NCI-H748 (cell line): ENCODE measurements around the gene MLN.
A peak's percentile ranks its signal among the peaks of the same experiment; 100 is the strongest.

Source experiments
- DNase-seq: peaks from one replicate; lab custom pipeline; 2025; ENCODE audit not compliant: unreplicated experiment; lab: John Stamatoyannopoulos, UW

Gene MLN, protein sequence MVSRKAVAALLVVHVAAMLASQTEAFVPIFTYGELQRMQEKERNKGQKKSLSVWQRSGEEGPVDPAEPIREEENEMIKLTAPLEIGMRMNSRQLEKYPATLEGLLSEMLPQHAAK

DNA sequence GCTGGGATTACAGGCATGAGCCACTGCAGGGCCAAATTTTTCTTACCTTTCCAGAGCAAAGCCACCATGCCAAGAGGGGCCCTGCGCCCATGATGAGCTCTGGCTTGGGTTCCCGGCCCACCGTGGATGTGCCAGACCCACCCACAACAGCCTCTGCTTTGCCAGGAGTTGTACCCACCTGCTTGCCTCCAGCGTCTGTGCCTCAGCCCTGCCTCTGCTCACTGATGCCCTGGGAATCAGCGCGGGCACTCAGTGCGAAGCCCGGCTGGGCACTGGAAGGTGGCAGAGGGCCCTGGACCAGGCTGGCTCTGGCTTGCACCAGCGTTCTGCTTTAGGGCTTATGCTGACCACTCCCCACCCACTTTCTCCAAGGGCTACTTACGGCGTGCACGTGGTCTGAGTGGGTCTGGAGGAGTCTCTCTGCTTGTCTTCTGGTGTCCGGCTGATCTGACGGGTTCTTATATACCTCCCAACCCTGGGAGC, at the start of gene MLN:
Gene MLN, minus strand, starts transcription at position 433 of the 483 bp plus-strand sequence. CDS start 2,840 bp downstream, outside the sequence.
- no peak for DNase-seq

DNA sequence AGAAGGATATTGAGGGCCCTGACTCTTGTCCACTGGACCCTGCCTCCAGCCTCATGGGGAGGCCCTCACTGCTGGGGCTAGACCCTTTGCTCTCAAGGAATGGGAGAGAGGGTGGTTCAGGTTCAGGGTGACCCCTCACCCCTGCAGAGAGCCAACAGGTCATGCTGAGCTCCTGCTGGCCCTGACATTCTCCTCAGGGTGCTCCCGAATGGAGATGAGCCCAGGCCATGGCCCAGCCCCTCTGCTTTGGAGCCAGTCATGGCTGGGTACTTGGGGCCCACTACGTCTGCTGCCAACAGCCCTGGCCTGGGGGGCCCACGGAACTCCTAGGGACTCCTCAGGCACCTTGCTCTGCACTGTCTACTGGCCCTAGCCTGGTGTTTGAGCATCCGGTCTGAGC, 49.2 kb upstream of the MLN start:
- DNase-seq = no peak

DNA sequence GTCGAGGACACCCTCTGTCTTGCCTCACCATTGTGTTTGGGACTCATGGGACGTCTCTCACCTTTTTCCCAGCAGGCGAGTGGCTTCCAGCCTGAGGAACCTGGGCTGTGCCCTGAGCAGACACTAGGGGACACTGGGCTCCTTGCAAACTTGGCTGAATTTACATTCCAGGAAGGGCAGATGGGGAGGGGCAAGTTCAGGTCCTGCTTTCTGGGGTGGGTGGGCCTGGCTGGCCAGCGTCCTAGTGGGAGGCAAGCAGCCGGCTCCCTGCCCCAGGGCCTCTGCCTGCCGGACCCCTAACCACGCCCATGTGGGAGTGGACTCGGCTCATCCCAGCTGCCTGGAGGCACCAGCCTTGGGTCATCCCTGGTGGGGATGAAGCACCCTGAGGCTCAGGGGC, 48.2 kb upstream of the MLN start:
- peak; percentile 40 for DNase-seq

DNA sequence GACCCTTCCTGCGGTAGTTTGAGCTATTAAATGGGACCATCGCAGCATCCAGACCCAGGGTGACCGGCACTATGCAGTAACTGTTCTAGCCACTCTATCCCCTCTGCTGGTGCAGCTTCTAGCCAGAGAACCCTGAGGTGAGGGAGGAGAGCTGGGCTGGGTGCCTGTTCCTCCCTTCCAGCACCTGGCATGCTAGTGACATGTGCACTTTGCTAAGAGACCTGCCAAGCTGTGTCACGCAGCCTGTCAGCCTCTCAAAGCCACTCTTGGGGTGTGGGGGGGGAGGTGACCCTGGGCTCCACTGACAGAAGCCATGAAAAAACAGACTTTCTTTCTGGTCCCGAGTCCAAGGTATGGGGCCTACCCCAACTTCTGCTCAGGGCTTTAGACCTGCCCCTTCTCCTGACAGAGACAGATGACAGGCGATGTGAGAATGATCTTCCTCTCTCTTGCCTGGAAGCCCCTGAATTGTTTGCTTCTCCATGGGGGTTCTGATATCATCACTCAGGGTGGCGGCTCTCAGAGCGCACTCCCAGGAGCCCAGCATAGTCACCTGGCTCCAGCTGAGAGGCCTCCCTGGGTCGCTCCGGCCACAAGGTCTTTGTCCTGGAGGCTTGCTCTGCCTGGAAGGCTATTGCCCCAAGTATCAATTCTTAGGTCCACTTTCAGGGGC, 47.2 kb upstream of the MLN start:
- DNase-seq = no peak

DNA sequence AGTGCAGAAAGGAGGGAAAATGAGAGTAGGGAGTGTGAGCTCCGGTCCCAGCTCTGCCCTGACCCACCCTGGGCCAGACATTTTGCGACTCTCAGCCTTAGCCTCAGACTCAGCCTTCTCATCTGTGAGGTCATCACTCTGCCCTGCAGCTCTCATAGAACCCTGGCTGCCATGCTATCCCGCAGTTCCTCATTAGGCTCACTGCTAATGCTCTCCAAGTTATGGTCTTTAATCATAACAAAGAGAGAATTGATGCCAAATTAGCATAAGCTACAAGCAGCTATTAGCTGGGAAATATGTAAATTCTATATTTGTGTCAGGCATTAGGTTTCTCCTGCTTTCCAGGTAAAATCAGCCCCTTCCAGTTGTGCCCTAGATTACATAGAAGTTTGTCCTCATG, 46.5 kb upstream of the MLN start:
- DNase-seq = no peak

DNA sequence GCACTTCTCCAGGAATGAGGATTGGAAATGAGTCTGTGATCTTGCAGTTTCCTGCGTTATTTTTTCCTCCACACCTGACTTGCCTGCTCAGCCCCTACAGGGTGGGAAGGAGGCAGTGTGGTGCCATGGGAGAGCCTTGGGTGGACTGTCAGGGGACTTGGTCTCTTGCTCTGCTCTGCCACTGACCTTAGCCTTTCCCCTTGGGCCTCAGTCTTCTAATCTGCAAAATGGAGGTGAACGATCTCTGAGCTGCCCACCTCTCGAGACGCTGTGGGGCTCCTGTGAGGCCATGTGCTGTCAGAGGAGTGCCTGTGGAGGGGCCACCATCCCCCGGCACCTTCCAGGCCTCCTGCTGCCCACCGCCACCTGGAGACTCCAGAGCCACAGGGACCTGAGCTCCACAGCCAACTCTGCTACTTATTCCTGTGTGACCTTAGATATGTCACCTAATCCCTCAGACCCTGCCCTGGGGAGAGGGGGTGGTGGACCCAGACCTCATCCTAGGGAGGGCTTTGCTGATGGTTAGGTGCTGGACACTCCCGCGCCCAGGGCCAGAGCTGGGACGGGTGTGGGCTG, 45.8 kb upstream of the MLN start:
- DNase-seq = no peak

DNA sequence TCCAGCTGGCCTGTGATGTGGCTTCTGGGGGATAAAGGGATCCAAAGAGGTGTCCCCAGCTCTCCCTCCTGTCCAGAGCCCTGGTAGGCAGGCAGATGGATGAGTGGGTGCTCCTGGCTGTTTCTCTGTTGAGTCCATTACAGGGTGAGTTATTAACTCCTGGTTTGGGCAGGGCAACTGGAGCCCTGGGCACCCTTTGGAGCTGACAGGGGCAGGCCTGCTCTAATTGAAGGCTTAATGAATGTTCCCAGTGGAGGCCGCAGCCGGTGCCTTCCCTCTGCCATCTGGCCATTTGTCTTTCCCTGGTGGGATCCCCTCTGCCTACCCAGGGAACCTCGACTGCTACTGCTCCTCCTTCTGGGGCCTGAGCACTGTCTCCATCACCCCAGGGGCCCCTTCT, 44.7 kb upstream of the MLN start:
- no peak for DNase-seq

DNA sequence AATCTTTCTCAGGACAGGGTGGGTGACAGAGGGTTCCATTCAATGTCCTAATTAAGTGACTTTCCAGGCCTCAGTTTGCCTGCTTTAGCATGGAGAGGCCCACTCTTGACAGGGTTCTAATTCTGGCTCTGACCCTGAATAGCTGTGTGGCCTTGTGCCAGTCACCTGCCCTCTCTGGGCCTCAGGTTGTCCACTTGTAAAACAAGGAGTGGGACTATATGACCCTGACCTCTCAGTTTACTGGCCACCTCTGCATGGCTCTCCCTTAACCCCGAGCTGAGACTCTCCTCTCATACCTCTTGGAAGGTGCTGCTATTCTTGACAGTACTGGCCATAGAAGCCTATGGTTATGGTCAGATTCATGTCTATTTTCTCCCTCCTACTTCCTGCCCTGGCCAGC, 44.1 kb upstream of the MLN start:
- no peak for DNase-seq

DNA sequence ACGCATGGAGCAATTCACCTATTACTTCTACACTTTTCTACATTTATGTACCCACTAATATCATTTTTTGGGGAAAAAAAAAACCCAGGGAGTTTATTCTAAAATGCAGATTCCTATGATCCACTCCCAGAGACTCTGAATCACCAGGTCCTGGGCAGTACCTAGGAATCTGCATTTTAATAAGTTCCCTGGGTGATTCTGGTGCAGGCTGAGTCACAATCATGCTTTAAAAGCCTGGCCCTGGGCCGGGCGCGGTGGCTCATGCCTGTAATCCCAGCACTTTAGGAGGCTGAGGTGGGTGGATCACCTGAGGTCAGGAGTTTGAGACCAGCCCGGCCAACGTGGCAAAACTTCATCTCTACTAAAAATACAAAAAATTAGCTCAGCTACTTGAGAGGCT, 43.3 kb upstream of the MLN start:
- no peak for DNase-seq

DNA sequence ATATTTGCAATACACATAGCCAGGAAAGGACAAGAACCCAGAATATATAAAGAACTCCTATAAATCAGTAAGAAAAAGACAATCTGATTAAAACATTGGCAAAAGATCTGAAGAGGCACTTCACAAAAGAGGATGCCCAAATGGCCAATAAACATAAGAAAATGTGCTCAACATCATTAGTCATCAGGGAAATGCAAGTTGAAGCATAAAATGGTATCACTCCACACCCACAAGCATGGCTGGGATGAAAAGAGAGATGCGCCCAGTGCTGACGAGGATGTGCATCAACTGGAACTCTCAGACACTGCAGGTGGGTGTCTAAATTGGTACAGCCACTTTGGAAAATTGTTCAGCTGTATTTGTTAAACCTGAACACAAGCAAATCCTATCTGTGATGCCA, 42.4 kb upstream of the MLN start:
- DNase-seq = no peak

DNA sequence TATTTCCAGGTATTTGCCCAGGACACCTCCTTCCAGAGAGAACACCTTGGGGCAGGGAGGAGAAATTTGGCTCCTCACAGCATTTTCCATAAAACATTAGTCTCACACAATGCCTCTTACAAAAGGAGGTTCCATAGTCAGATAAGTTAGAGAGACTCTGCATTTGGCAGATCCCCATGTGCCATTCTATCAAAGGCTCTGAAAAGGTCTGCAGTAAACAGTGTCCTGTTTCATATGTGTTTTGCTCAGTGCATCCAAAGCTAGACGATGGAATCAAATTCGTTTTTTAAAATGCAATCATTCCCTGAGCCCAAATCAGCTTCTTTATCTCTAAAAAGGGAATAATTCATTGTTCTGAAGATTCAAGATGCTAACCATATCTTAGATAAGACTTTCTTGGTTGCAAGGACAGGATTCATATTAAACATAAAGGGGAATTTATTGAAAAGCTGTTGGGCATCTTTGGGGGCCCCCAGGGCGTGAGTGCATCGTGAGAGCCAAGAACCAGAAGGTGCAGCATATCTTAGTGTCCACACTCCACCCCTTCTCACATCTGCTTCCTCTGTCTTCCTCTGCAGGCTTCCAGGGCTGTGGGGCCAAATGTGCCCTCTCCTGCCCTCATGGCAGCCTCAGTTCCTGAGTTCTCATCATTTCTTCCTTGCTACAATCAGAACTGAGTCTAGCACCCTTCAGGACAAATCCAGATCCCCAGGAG, 41.4 kb upstream of the MLN start:
- no peak for DNase-seq

DNA sequence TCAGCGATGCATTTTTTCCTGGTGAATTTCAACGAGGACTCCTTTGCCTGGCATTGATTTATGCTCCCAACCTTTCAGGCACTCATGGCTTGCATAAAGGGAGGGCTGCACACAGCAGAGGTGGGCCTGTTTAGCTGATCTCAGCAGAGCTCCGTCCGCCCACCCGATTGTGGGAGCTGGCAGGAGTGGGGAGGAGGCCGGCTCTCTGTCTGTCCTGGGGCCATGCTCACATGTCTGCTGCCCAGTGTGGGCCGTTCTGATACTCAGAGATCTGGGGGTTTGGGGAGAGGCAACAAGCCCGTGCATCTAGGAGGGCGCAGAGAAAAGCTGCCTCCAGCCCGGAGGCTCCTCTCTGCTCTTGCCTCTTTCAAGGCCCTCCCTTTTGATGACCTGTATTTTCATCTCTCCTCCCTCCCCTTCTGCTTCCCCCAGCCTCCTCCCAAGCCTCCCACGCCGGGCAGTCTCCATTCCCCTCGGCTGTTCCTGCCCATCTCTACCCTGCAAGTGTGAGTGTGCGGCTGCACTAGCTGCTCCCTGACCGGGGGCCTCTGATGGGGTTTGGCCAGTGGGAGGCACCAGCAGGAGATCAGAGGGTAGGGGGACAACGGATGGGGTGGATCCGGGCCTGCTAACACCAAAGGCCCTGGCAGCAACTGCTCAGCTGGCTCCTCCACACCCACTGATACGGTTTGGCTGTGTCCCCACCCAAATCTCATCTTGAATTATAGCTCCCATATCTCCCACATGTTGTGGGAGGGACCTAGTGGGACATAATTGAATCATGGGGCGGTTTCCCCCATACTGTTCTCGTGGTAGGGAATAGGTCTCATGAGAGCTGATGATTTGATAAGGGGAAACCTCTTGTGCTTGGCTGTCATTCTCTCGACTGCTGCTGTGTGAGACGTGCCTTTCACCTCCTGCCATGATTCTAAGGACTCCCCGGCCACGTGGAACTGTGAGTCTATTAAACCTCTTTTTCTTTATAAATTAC, 39.6 kb upstream of the MLN start:
- no peak for DNase-seq

DNA sequence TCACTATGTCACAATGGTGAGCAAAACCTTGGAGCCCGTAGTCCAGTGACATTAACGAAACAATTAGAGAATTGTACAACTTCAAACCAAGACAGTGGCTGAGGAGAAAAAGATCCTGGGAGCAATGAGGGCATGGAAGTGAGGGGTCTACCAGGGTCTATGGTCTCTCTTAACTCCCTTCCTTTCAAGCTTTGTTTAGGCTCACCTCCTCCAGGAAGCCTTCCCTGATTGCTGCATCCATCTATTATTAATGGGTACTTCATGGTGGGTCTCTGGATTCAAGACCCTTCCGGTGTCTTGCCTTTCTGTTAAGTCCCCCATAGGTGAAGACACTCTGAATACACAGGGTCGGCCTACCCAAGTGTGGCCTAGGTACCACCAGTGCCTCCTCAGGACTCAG, 38.1 kb upstream of the MLN start:
- DNase-seq = no peak

DNA sequence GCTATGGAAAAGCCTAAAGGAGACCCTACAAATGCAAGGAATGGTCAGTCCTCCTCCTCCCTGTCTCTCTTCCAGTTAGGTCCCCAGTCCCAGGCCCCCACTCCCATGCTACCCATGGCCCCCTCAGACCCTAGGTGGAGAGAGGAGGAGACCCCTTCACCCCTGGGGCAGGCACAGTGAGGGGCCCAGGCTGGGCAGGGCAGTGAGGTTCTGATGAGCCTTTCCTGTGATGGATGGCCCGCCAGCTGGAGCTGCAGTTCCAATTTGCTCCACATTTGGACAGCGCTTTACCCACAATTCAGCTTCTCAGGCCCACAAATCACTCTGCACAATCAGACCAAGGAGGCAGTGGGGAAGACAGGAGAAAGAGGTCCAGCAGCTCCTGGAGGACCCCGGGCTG, 37.3 kb upstream of the MLN start:
- DNase-seq = no peak

DNA sequence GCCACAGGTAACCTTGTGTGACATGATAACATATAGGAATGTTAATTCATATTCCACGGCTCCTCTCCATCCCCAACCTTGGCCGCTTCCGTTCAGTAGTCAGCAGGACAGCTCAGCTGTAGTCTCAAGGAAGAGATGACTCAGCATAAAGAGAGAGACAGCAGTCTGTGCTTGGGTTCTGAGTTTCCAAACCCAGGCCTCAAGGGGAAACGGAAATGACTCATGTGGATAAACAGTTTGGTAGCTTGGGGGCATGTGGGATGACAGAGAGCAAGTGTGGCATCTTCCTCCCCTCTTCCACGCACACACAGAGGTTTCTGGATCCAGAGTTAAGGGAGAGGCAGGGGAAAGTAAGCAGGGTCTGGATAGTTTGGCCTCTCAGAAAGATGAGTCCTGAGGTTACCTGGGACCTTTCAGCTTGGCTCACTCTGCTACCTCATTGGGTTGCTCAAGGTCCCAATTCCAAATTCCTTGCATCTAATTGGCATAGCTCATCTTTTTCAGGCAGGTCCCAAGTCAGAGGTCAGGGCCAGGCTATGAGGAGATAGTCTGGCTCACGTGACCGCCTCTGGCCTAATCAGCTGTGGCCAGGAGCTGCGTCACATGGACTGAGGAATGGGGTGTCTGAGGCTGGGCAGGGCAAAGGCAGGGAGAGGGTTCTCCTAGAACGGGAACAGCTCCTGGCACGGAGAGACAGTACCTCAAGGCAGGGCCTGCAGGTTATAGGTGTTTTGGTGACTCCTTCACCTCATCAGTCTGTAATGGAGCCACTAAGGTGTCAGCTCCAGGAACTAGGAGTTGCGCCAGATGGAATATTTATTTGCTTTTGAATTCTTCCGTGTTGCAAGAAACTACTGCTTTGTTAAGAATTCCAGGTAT, 36.5 kb upstream of the MLN start:
- DNase-seq = peak; percentile 36

DNA sequence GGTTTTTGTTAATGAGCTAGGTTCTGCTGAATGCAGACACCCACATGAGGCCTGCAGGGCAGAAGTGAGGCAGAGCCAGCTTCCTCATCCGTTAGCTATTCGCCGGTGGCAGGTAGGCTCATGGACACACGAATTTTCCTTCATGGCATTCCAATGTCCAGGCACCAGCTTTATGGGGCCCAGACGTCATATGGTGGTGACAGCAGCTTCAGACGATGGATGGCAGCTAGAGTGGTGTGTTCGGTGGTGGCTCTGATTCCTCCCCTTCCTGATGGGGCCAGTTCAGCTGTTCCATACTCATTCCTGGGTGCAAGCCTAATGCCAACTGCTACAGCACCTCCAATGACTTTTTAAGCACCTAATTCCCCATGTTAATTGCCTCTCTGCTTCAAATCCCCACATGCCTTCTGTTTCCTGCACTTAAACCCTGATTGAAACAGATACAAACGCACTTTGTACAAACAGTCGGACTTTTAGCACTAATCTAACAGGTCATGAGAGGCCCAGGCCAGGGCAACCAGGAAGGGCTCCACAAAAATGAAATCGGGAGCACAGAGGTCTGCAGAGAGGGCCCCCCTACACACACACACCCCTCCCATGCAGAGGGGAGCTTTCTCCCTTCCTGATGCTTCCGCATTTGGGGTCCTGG, 35.7 kb upstream of the MLN start:
- no peak for DNase-seq

DNA sequence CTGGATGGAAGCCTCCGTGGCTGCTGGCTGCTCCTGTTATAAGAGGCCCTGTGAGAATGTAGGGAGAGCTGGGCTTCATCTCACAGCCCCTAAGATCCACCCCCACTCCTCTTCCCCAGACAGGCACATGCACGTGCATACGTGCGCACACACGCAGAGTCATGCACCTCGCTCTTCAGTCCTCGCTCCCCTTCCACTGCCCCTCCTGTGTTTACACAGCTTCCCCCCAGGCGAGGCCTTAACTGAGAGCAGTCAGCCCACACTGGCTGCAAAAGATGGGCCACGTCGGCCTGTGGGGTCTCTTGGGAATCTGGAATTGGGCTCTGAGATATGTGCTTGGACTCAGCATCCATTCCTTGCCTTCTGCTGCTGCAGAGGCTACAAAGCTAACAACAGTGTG, 35.2 kb upstream of the MLN start:
- DNase-seq = no peak

DNA sequence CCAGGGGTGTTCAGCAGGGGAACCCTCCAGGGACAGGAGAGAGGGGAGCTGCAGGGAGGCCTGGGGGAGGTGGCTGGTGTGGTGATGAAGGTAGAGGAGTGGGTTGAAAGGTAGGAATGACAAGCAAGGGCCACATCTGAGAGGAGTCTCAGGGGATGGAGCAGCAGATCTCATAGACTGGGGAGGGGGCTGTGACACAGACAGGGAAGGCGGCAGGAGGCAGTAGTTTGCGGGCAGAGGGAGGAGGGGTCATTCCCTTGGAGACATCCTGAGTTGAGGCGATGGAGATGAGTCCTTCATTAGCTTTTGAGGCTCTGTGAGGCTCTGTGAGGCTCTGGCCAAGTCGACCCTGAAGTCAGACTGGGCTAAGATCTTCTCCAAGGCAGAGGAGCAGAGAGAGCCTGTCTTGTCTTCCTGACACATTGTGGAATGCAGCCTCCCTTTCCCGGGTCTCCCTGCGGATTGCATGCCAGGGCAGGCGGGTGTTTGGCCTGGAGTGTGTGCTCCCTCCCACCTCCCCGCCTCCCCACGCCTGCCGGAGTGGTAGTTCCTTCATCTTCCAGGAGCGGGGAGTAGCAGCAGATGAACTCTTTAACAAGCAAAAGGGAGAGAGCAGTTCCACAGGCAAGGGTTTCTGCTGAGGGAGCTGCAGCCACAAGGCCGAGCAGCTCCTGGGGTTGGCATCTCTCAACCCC, 34.3 kb upstream of the MLN start:
- no peak for DNase-seq
